Ishikawa (cell line): ENCODE measurements around the gene GCSH.

Source experiments
- CREB1 ChIP-seq: IDR thresholded peaks from 2 replicates; pipeline ENCODE4 v1.6.1; 2012; ENCODE audit warnings: low read depth
- EP300 ChIP-seq: IDR thresholded peaks from 2 replicates; pipeline ENCODE4 v1.6.1; 2012; ENCODE audit warnings: borderline replicate concordance
- FOXM1 ChIP-seq: IDR thresholded peaks from 2 replicates; pipeline ENCODE4 v1.6.1; 2012; ENCODE audit warnings: low read depth, borderline replicate concordance
- TF ChIP-seq, protein P1 (sequence below): IDR thresholded peaks from 2 replicates; pipeline ENCODE4 v1.6.1; 2012; ENCODE audit warnings: low read depth, mild to moderate bottlenecking
- TF ChIP-seq, protein P2 (sequence below): IDR thresholded peaks from 2 replicates; pipeline ENCODE4 v1.6.1; 2012

DNA sequence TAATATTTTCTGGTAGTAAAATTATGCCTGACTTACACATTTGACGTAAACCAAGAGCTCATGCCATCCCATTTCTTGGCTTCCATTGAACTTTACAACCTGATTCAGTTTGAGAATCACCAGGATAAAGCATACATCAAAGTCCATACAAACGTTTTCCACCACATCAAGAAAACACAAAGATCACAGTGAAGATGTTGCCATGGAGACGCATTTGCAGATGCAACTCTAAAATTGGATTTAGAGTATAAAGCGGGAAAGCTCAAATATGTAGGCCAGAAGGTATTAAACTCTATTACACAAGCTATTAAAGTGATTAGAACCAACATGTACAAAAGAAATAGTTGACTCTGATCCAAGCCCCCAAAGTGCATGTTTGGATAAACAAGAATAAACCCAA lies 29.5 kb downstream of the GCSH start:
- TF ChIP-seq EP300 (no peak), FOXM1 (no peak), CREB1 (no peak)
- TF ChIP-seq, protein P1, sequence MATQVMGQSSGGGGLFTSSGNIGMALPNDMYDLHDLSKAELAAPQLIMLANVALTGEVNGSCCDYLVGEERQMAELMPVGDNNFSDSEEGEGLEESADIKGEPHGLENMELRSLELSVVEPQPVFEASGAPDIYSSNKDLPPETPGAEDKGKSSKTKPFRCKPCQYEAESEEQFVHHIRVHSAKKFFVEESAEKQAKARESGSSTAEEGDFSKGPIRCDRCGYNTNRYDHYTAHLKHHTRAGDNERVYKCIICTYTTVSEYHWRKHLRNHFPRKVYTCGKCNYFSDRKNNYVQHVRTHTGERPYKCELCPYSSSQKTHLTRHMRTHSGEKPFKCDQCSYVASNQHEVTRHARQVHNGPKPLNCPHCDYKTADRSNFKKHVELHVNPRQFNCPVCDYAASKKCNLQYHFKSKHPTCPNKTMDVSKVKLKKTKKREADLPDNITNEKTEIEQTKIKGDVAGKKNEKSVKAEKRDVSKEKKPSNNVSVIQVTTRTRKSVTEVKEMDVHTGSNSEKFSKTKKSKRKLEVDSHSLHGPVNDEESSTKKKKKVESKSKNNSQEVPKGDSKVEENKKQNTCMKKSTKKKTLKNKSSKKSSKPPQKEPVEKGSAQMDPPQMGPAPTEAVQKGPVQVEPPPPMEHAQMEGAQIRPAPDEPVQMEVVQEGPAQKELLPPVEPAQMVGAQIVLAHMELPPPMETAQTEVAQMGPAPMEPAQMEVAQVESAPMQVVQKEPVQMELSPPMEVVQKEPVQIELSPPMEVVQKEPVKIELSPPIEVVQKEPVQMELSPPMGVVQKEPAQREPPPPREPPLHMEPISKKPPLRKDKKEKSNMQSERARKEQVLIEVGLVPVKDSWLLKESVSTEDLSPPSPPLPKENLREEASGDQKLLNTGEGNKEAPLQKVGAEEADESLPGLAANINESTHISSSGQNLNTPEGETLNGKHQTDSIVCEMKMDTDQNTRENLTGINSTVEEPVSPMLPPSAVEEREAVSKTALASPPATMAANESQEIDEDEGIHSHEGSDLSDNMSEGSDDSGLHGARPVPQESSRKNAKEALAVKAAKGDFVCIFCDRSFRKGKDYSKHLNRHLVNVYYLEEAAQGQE = no peak
- TF ChIP-seq, protein P2, sequence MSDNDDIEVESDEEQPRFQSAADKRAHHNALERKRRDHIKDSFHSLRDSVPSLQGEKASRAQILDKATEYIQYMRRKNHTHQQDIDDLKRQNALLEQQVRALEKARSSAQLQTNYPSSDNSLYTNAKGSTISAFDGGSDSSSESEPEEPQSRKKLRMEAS = no peak
